Measurements from ENCODE around the gene DNTT. TPM values are rescaled to one million over a fixed set of nuclear protein-coding genes. Genes with fewer than 3 reads are reported as not detected.

The DNTT gene
- total RNA-seq, 1 donor from 2014 or later, result 0.11 TPM

- Mint-ChIP-seq H3K9me3 (no peaks in the 10 kb centered on the region), H3K36me3 (ENCODE audit: low read depth) (no peaks in the 10 kb centered on the region), H3K4me3 (peak overlapping the region; percentile 74), H3K4me1 (peaks cover 78% of the 10 kb centered on the region), H3K27ac (peak overlapping the region; percentile 96), H3K27me3 (no peaks in the 10 kb centered on the region)
- intact Hi-C loops (cut with micrococcal nuclease), result loop anchor here (5.0 to 10.0 kb wide), 3 partner anchors 33 to 246 kb away; partner anchors contain the start of genes CCNJ and ZNF518A
- TF ChIP-seq CTCF (IDR thresholded peaks at IDR 0.05), result no peak
- ChIA-PET POLR2A (interaction anchor here (0.6 to 6.3 kb wide), 14 partner anchors 19 to 201 kb away, joined by 3 to 199 read pairs (median 5); partner anchors contain the start of genes BLNK and ZNF518A), CTCF (interaction anchor here (1.0 to 10.8 kb wide), 17 partner anchors 11 to 275 kb away, joined by 3 to 612 read pairs (median 5); partner anchors contain the start of gene BLNK)
- ATAC-seq (ENCODE audit: low read depth) (peak; percentile 9), DNase-seq (no peak)
Measured at GRCh38 chr10:96290368-96291133, 13.7 kb upstream of the DNTT start.

GRCh38 chr10:96292971-96293920 is 11.0 kb upstream of the DNTT start:
- DNase-seq (no peak), ATAC-seq (ENCODE audit: low read depth) (peak; percentile 67)
- intact Hi-C loops (cut with micrococcal nuclease), result loop anchor here (1.0 to 10.0 kb wide), 7 partner anchors 36 to 276 kb away; partner anchors contain the start of genes CCNJ and ZNF518A
- Mint-ChIP-seq H3K9me3 (no peaks in the 10 kb centered on the region), H3K4me1 (peaks cover 59% of the 10 kb centered on the region), H3K27me3 (no peaks in the 10 kb centered on the region), H3K36me3 (ENCODE audit: low read depth) (no peaks in the 10 kb centered on the region), H3K4me3 (no peak overlapping the region), H3K27ac (peak overlapping the region; percentile 68)
- ChIA-PET CTCF (interaction anchor here (0.7 to 10.8 kb wide), 20 partner anchors 9 to 276 kb away, joined by 3 to 612 read pairs (median 5); partner anchors contain the start of gene BLNK), POLR2A (interaction anchor here (0.9 to 6.3 kb wide), 5 partner anchors 17 to 203 kb away, joined by 3 to 199 read pairs (median 5); partner anchors contain the start of gene BLNK)
- peak; percentile 62 for TF ChIP-seq CTCF (IDR thresholded peaks at IDR 0.05)

GRCh38 chr10:96295475-96295874 is 8.8 kb upstream of the DNTT start:
- CTCF ChIA-PET, result interaction anchor here (0.9 to 10.8 kb wide), 5 partner anchors 15 to 278 kb away, joined by 3 to 612 read pairs (median 4); no protein-coding TSS in a partner anchor
- intact Hi-C loops (cut with micrococcal nuclease), result loop anchor here (10.0 kb wide), 1 partner anchor 251 kb away; the partner anchor contains the start of gene CCNJ
- H3K4me1 Mint-ChIP-seq, result peaks cover 58% of the 10 kb centered on the region
- no peak for DNase-seq
- ATAC-seq (ENCODE audit: low read depth), result no peak
- H3K27me3 Mint-ChIP-seq, result no peaks in the 10 kb centered on the region
- H3K9me3 Mint-ChIP-seq, result no peaks in the 10 kb centered on the region
- peak overlapping the region; percentile 26 for H3K27ac Mint-ChIP-seq
- H3K4me3 Mint-ChIP-seq, result no peak overlapping the region
- TF ChIP-seq CTCF (IDR thresholded peaks at IDR 0.05), result no peak
- POLR2A ChIA-PET, result interaction anchor here (0.5 to 6.3 kb wide), 2 partner anchors 22 to 67 kb away, joined by 4 to 169 read pairs; no protein-coding TSS in a partner anchor
- H3K36me3 Mint-ChIP-seq (ENCODE audit: low read depth), result no peaks in the 10 kb centered on the region

GRCh38 chr10:96297486-96297885 is 6.7 kb upstream of the DNTT start:
- no peak overlapping the region for H3K4me3 Mint-ChIP-seq
- ChIA-PET CTCF (interaction anchor here (10.8 kb wide), 1 partner anchor 69 kb away, joined by 612 read pairs; no protein-coding TSS in a partner anchor), POLR2A (no interaction called here)
- ATAC-seq (ENCODE audit: low read depth), result no peak
- H3K9me3 Mint-ChIP-seq, result no peaks in the 10 kb centered on the region
- H3K27me3 Mint-ChIP-seq, result no peaks in the 10 kb centered on the region
- intact Hi-C loops (cut with micrococcal nuclease), result loop anchor here (10.0 kb wide), 1 partner anchor 253 kb away; the partner anchor contains the start of gene CCNJ
- H3K4me1 Mint-ChIP-seq, result peaks cover 50% of the 10 kb centered on the region
- no peak for TF ChIP-seq CTCF (IDR thresholded peaks at IDR 0.05)
- H3K27ac Mint-ChIP-seq, result no peak overlapping the region
- DNase-seq, result no peak
- H3K36me3 Mint-ChIP-seq (ENCODE audit: low read depth), result no peaks in the 10 kb centered on the region
